C4-2B (cell line): ENCODE data around the gene CASKIN2.

Experiments
- H3K27ac ChIP-seq: fragments of 450-650 bp; 2 replicates; pipeline ENCODE4 v1.5.1; 2017
- CTCF ChIP-seq: fragments of 450-650 bp; conservative IDR thresholded peaks from 2 replicates; pipeline ENCODE4 v1.5.1; 2017; ENCODE audit warnings: mild to moderate bottlenecking
- ZFX ChIP-seq: fragments of 450-650 bp; IDR thresholded peaks from 2 replicates; pipeline ENCODE4 v1.6.1; 2017

Gene CASKIN2

GRCh38 chr17:75515496-75516254, at the start of gene CASKIN2:
Gene CASKIN2 (minus strand): TSS chr17:75515537. CDS start chr17:75513804, 1,733 bp downstream.
- TF ChIP-seq CTCF (peak; percentile 100), ZFX (no peak)

GRCh38 chr17:75565066-75565465, 49.7 kb upstream of the CASKIN2 start:
- TF ChIP-seq ZFX (no peak), CTCF (no peak)
- H3K27ac ChIP-seq = peak overlapping the region; percentile 63

More at GRCh38 chr17:75515496-75516254, at the start of gene CASKIN2:
- peak within 1 kb of the TSS; percentile 89 for H3K27ac ChIP-seq

- TF ChIP-seq CTCF (no peak), ZFX (no peak)
- peak overlapping the region; percentile 63 for H3K27ac ChIP-seq
Measured at GRCh38 chr17:75564195-75564594, 48.9 kb upstream of the CASKIN2 start.

- TF ChIP-seq ZFX (no peak), CTCF (no peak)
- H3K27ac ChIP-seq = peak overlapping the region; percentile 36; the same call in 1 of the 2 replicates
Measured at GRCh38 chr17:75563063-75563758, 47.9 kb upstream of the CASKIN2 start.

GRCh38 chr17:75561927-75562603, 46.7 kb upstream of the CASKIN2 start:
- TF ChIP-seq ZFX (no peak), CTCF (no peak)
- peak overlapping the region; percentile 36 for H3K27ac ChIP-seq

GRCh38 chr17:75559958-75560533, 44.7 kb upstream of the CASKIN2 start:
- TF ChIP-seq ZFX (no peak), CTCF (no peak)
- H3K27ac ChIP-seq = peak overlapping the region; percentile 2; the same call in 1 of the 2 replicates
